Activated CD4-positive, alpha-beta T cell treated with anti-CD3 and anti-CD28 coated beads, Interleukin-2, amount 10 ng/mL, durations not matched to agents 7 days and 5 days (primary cell): Measurements from ENCODE around the gene GP1BA. TPM values are rescaled to one million over a fixed set of nuclear protein-coding genes. Genes with fewer than 3 reads are reported as not detected.
"Not testable (repeated sequence)": the region's sequence is repeated elsewhere in the genome, so short reads cannot be mapped to it uniquely, and the experiment has no call there.

Experiments used
- CTCF ChIA-PET: fragments of 350-600 bp; sonication (Branson Sonifier 250); formaldehyde crosslinking; loops from one replicate; lab custom pipeline; 2021; ENCODE audit warnings: antibody characterized with exemption; lab: Charles Lee
- POLR2A ChIA-PET: fragments of 350-600 bp; sonication (Branson Sonifier 250); formaldehyde crosslinking; loops from one replicate; lab custom pipeline; 2021; ENCODE audit warnings: antibody characterized with exemption; lab: Charles Lee
- DNase-seq: peaks from one replicate; pipeline ENCODE4 v3.0.0-alpha.2; 2020
- H3K27ac Mint-ChIP-seq: one replicate; pipeline ENCODE4 v1.8.0; 2021; ENCODE audit warnings: mild to moderate bottlenecking, moderate library complexity, mixed read lengths
- H3K27me3 Mint-ChIP-seq: one replicate; pipeline ENCODE4 v1.8.0; 2021; ENCODE audit warnings: mixed read lengths
- H3K36me3 Mint-ChIP-seq: one replicate; pipeline ENCODE4 v1.8.0; 2021; ENCODE audit warnings: low read depth, mixed read lengths
- H3K4me1 Mint-ChIP-seq: one replicate; pipeline ENCODE4 v1.8.0; 2021; ENCODE audit warnings: mixed read lengths
- H3K4me3 Mint-ChIP-seq: one replicate; pipeline ENCODE4 v1.8.0; 2021; ENCODE audit warnings: mild to moderate bottlenecking, moderate library complexity, mixed read lengths
- H3K9me3 Mint-ChIP-seq: one replicate; pipeline ENCODE4 v1.8.0; 2021; ENCODE audit warnings: mixed read lengths
- total RNA-seq, 2 experiments: library from RNA; stranded (reverse); gene quantifications; one replicate each; pipeline ENCODE4 v1.2.3, GENCODE V29; 2021

GP1BA gene
- total RNA-seq, 2 experiments from 2014 or later: not detected

GRCh38 chr17:4906642-4907041 is 25.4 kb upstream of the GP1BA start:
- H3K27ac Mint-ChIP-seq, H3K9me3 Mint-ChIP-seq, H3K4me3 Mint-ChIP-seq, CTCF ChIA-PET, H3K36me3 Mint-ChIP-seq, POLR2A ChIA-PET, DNase-seq: not testable (repeated sequence)
- Mint-ChIP-seq H3K4me1 (peaks cover 19% of the 10 kb centered on the region), H3K27me3 (peaks cover 13% of the 10 kb centered on the region)

GRCh38 chr17:4908301-4908700 is 23.8 kb upstream of the GP1BA start:
- Mint-ChIP-seq H3K9me3 (no peaks in the 10 kb centered on the region), H3K4me1 (peaks cover 5% of the 10 kb centered on the region), H3K27ac (no peak overlapping the region), H3K27me3 (peaks cover 12% of the 10 kb centered on the region), H3K4me3 (no peak overlapping the region), H3K36me3 (no peaks in the 10 kb centered on the region)
- CTCF ChIA-PET: interaction anchor here (0.6 to 2.2 kb wide), 18 partner anchors 9 to 342 kb away, joined by 3 to 17 read pairs (median 4); partner anchors contain the start of genes ARRB2, C17orf107, CAMTA2 and ENO3
- no peak for DNase-seq
- POLR2A ChIA-PET: no interaction called here

GRCh38 chr17:4908711-4909496 is 23.2 kb upstream of the GP1BA start:
- DNase-seq: peak; percentile 80
- peaks cover 1% of the 10 kb centered on the region for H3K4me1 Mint-ChIP-seq
- peaks cover 11% of the 10 kb centered on the region for H3K27me3 Mint-ChIP-seq
- POLR2A ChIA-PET: no interaction called here
- H3K9me3 Mint-ChIP-seq: no peaks in the 10 kb centered on the region
- CTCF ChIA-PET: interaction anchor here (0.6 to 2.2 kb wide), 25 partner anchors 9 to 342 kb away, joined by 3 to 17 read pairs (median 4); partner anchors contain the start of genes ARRB2, C17orf107, CAMTA2 and ENO3
- H3K4me3 Mint-ChIP-seq: no peak overlapping the region
- H3K36me3 Mint-ChIP-seq: no peaks in the 10 kb centered on the region
- no peak overlapping the region for H3K27ac Mint-ChIP-seq

- H3K4me3 Mint-ChIP-seq: no peak overlapping the region
- no peak overlapping the region for H3K27ac Mint-ChIP-seq
- peaks cover 6% of the 10 kb centered on the region for H3K27me3 Mint-ChIP-seq
- DNase-seq: no peak
- ChIA-PET POLR2A (interaction anchor here (1.1 kb wide), 1 partner anchor 26 kb away, joined by 3 read pairs; the partner anchor contains the start of genes RNF167 and SLC25A11), CTCF (interaction anchor here (0.7 to 1.6 kb wide), 4 partner anchors 9 to 18 kb away, joined by 3 to 5 read pairs (median 4); partner anchors contain the start of gene CHRNE)
- no peaks in the 10 kb centered on the region for H3K36me3 Mint-ChIP-seq
- no peaks in the 10 kb centered on the region for H3K4me1 Mint-ChIP-seq
- no peaks in the 10 kb centered on the region for H3K9me3 Mint-ChIP-seq
Measured at GRCh38 chr17:4913994-4914393, 18.1 kb upstream of the GP1BA start.

- H3K27ac Mint-ChIP-seq, H3K9me3 Mint-ChIP-seq, DNase-seq, H3K4me3 Mint-ChIP-seq, H3K36me3 Mint-ChIP-seq, H3K4me1 Mint-ChIP-seq, H3K27me3 Mint-ChIP-seq, POLR2A ChIA-PET: not testable (repeated sequence)
- CTCF ChIA-PET: interaction anchor here (1.1 kb wide), 1 partner anchor 15 kb away, joined by 4 read pairs; no protein-coding TSS in a partner anchor
Measured at GRCh38 chr17:4914551-4914950, 17.5 kb upstream of the GP1BA start.

GRCh38 chr17:4919511-4920047 is 12.5 kb upstream of the GP1BA start:
- no peaks in the 10 kb centered on the region for H3K4me1 Mint-ChIP-seq
- H3K36me3 Mint-ChIP-seq: peaks cover 1% of the 10 kb centered on the region
- CTCF ChIA-PET: interaction anchor here (3.7 kb wide), 1 partner anchor 10 kb away, joined by 17 read pairs; no protein-coding TSS in a partner anchor
- H3K4me3 Mint-ChIP-seq: no peak overlapping the region
- DNase-seq: no peak
- no peaks in the 10 kb centered on the region for H3K27me3 Mint-ChIP-seq
- H3K9me3 Mint-ChIP-seq: no peaks in the 10 kb centered on the region
- H3K27ac Mint-ChIP-seq: no peak overlapping the region
- POLR2A ChIA-PET: no interaction called here

GRCh38 chr17:4920351-4921048 is 11.6 kb upstream of the GP1BA start:
- Mint-ChIP-seq H3K27me3 (no peaks in the 10 kb centered on the region), H3K4me1 (no peaks in the 10 kb centered on the region)

GRCh38 chr17:4921320-4921719 is 10.8 kb upstream of the GP1BA start:
- Mint-ChIP-seq H3K9me3 (no peaks in the 10 kb centered on the region), H3K27me3 (no peaks in the 10 kb centered on the region), H3K36me3 (peaks cover 2% of the 10 kb centered on the region), H3K4me1 (peaks cover under 1% of the 10 kb centered on the region), H3K4me3 (no peak overlapping the region), H3K27ac (no peak overlapping the region)
- ChIA-PET POLR2A (interaction anchor here (0.6 to 0.7 kb wide), 2 partner anchors 11 to 19 kb away, joined by 6 to 7 read pairs; partner anchors contain the start of genes RNF167 and SLC25A11), CTCF (interaction anchor here (0.6 to 0.9 kb wide), 2 partner anchors 12 to 912 kb away, joined by 3 read pairs; no protein-coding TSS in a partner anchor)
- no peak for DNase-seq

More at GRCh38 chr17:4920351-4921048, 11.6 kb upstream of the GP1BA start:
- no peak overlapping the region for H3K4me3 Mint-ChIP-seq
- POLR2A ChIA-PET: interaction anchor here (0.6 kb wide), 1 partner anchor 10 kb away, joined by 6 read pairs; no protein-coding TSS in a partner anchor
- peaks cover 2% of the 10 kb centered on the region for H3K36me3 Mint-ChIP-seq
- CTCF ChIA-PET: interaction anchor here (0.6 to 3.7 kb wide), 3 partner anchors 11 to 913 kb away, joined by 3 to 17 read pairs (median 3); no protein-coding TSS in a partner anchor
- H3K9me3 Mint-ChIP-seq: no peaks in the 10 kb centered on the region
- no peak for DNase-seq
- H3K27ac Mint-ChIP-seq: no peak overlapping the region

GRCh38 chr17:4926577-4927335 is 5.3 kb upstream of the GP1BA start:
- H3K4me3 Mint-ChIP-seq, H3K27me3 Mint-ChIP-seq, H3K27ac Mint-ChIP-seq, H3K4me1 Mint-ChIP-seq, DNase-seq, CTCF ChIA-PET, H3K9me3 Mint-ChIP-seq, POLR2A ChIA-PET: not testable (repeated sequence)
- H3K36me3 Mint-ChIP-seq: peaks cover 29% of the 10 kb centered on the region

- CTCF ChIA-PET: interaction anchor here (0.9 kb wide), 1 partner anchor 14 kb away, joined by 4 read pairs; no protein-coding TSS in a partner anchor
- POLR2A ChIA-PET: no interaction called here
- Mint-ChIP-seq H3K4me1 (peaks cover 15% of the 10 kb centered on the region), H3K4me3 (no peak overlapping the region), H3K36me3 (peaks cover 35% of the 10 kb centered on the region), H3K27ac (no peak overlapping the region), H3K9me3 (no peaks in the 10 kb centered on the region), H3K27me3 (no peaks in the 10 kb centered on the region)
- DNase-seq: no peak
Measured at GRCh38 chr17:4928881-4929280, 3.2 kb upstream of the GP1BA start.

GRCh38 chr17:4932756-4933155 is 679 bp downstream of the GP1BA start:
- H3K27ac Mint-ChIP-seq: no peak overlapping the region
- CTCF ChIA-PET: interaction anchor here (0.9 kb wide), 1 partner anchor 23 kb away, joined by 3 read pairs; no protein-coding TSS in a partner anchor
- no peaks in the 10 kb centered on the region for H3K27me3 Mint-ChIP-seq
- H3K4me1 Mint-ChIP-seq: peaks cover 35% of the 10 kb centered on the region
- H3K9me3 Mint-ChIP-seq: no peaks in the 10 kb centered on the region
- POLR2A ChIA-PET: no interaction called here
- no peak for DNase-seq
- no peak overlapping the region for H3K4me3 Mint-ChIP-seq
- peaks cover 42% of the 10 kb centered on the region for H3K36me3 Mint-ChIP-seq

GRCh38 chr17:4933646-4934045 is 1.6 kb downstream of the GP1BA start:
- Mint-ChIP-seq H3K27me3 (no peaks in the 10 kb centered on the region), H3K9me3 (no peaks in the 10 kb centered on the region), H3K4me1 (peaks cover 43% of the 10 kb centered on the region), H3K36me3 (peaks cover 47% of the 10 kb centered on the region), H3K27ac (peak overlapping the region; percentile 41), H3K4me3 (no peak overlapping the region)
- ChIA-PET POLR2A (no interaction called here), CTCF (interaction anchor here (0.9 to 1.6 kb wide), 2 partner anchors 24 to 54 kb away, joined by 3 to 4 read pairs; partner anchors contain the start of gene CAMTA2)
- no peak for DNase-seq
